Activated B cell treated with CpG ODN at 0.5 μM for 24 hours (primary cell): ENCODE data around the gene SEC16B. TPM values are rescaled to one million over a fixed set of nuclear protein-coding genes. Genes with fewer than 3 reads are reported as not detected.

Source experiments
- ATAC-seq: fragments of 200-7000 bp; cut with Tn5 transposase; one replicate; pipeline ENCODE4 v1.10.0; 2021; ENCODE audit warnings: low read depth, mild to moderate bottlenecking, moderate library complexity
- CTCF ChIA-PET: fragments of 350-600 bp; sonication (Branson Sonifier 250); formaldehyde crosslinking; loops from one replicate; lab custom pipeline; 2021; ENCODE audit warnings: antibody characterized with exemption; lab: Charles Lee
- POLR2A ChIA-PET: fragments of 350-600 bp; sonication (Branson Sonifier 250); formaldehyde crosslinking; loops from one replicate; lab custom pipeline; 2021; ENCODE audit warnings: antibody characterized with exemption; lab: Charles Lee
- DNase-seq: peaks from one replicate; pipeline ENCODE4 v3.0.0; 2022
- H3K27ac Mint-ChIP-seq: one replicate; pipeline ENCODE4 v1.8.0; 2020; ENCODE audit warnings: mixed read lengths
- H3K27me3 Mint-ChIP-seq: one replicate; pipeline ENCODE4 v1.8.0; 2021; ENCODE audit warnings: mixed read lengths
- H3K36me3 Mint-ChIP-seq: one replicate; pipeline ENCODE4 v1.8.0; 2021; ENCODE audit warnings: low read depth, mixed read lengths
- H3K4me1 Mint-ChIP-seq: one replicate; pipeline ENCODE4 v1.8.0; 2021; ENCODE audit warnings: mixed read lengths
- H3K4me3 Mint-ChIP-seq: one replicate; pipeline ENCODE4 v1.8.0; 2020; ENCODE audit warnings: mild to moderate bottlenecking, mixed read lengths
- H3K9me3 Mint-ChIP-seq: one replicate; pipeline ENCODE4 v1.8.0; 2020; ENCODE audit warnings: mixed read lengths
- intact Hi-C: fragments of 100-400 bp; cut with micrococcal nuclease; formaldehyde crosslinking; loops from one replicate; pipeline ENCODE4 v1.15.1; 2024
- total RNA-seq: library from RNA; stranded (reverse); gene quantifications from 2 replicates; pipeline ENCODE4 v1.2.3, GENCODE V29; 2022
- TF ChIP-seq, protein P1 (sequence below): fragments of 200-600 bp; IDR thresholded peaks from one replicate; pipeline ENCODE4 v1.8.0; 2022; ENCODE audit warnings: antibody characterized with exemption, mild to moderate bottlenecking

SEC16B gene
- total RNA-seq, 1 donor from 2014 or later, result not detected

DNA sequence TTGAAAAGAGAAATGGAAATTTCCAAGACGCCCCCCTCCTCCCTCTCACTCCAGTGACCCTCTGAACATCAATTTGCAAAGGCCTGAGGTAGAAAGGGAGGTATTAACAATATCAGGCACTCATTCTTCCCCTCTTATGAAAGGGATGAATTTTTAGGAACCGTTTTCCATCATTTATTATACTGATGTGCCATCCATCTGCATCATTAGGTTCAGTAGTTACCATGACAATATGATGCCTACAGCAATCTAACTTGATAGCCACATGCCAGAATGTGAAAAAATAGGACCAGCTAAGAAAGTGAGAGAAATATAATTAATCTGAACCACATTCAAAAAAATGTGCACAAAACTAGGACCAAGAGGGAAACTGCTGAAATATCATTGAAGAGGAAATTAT is 40.9 kb downstream of the SEC16B start:
- TF ChIP-seq, protein P1, sequence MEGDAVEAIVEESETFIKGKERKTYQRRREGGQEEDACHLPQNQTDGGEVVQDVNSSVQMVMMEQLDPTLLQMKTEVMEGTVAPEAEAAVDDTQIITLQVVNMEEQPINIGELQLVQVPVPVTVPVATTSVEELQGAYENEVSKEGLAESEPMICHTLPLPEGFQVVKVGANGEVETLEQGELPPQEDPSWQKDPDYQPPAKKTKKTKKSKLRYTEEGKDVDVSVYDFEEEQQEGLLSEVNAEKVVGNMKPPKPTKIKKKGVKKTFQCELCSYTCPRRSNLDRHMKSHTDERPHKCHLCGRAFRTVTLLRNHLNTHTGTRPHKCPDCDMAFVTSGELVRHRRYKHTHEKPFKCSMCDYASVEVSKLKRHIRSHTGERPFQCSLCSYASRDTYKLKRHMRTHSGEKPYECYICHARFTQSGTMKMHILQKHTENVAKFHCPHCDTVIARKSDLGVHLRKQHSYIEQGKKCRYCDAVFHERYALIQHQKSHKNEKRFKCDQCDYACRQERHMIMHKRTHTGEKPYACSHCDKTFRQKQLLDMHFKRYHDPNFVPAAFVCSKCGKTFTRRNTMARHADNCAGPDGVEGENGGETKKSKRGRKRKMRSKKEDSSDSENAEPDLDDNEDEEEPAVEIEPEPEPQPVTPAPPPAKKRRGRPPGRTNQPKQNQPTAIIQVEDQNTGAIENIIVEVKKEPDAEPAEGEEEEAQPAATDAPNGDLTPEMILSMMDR, result no peak
- H3K4me3 Mint-ChIP-seq, result no peak overlapping the region
- intact Hi-C loops, result no loop called here
- H3K9me3 Mint-ChIP-seq, result no peaks in the 10 kb centered on the region
- no peak for ATAC-seq
- POLR2A ChIA-PET, result no interaction called here
- DNase-seq, result no peak
- H3K4me1 Mint-ChIP-seq, result no peaks in the 10 kb centered on the region
- CTCF ChIA-PET, result no interaction called here
- no peak overlapping the region for H3K27ac Mint-ChIP-seq
- H3K36me3 Mint-ChIP-seq, result no peaks in the 10 kb centered on the region
- no peaks in the 10 kb centered on the region for H3K27me3 Mint-ChIP-seq

GRCh38 chr1:177928194-177928593 is 41.7 kb downstream of the SEC16B start:
- H3K9me3 Mint-ChIP-seq, result no peaks in the 10 kb centered on the region
- CTCF ChIA-PET, result no interaction called here
- intact Hi-C loops, result no loop called here
- H3K4me1 Mint-ChIP-seq, result no peaks in the 10 kb centered on the region
- TF ChIP-seq, protein P1, result no peak
- no peaks in the 10 kb centered on the region for H3K27me3 Mint-ChIP-seq
- DNase-seq (no peak), ATAC-seq (no peak)
- H3K36me3 Mint-ChIP-seq, result no peaks in the 10 kb centered on the region
- POLR2A ChIA-PET, result no interaction called here
- H3K4me3 Mint-ChIP-seq, result no peak overlapping the region
- H3K27ac Mint-ChIP-seq, result no peak overlapping the region

GRCh38 chr1:177927021-177927596 is 42.7 kb downstream of the SEC16B start:
- ATAC-seq (no peak), DNase-seq (no peak)
- Mint-ChIP-seq H3K4me1 (no peaks in the 10 kb centered on the region), H3K4me3 (no peak overlapping the region), H3K36me3 (no peaks in the 10 kb centered on the region), H3K9me3 (no peaks in the 10 kb centered on the region), H3K27me3 (no peaks in the 10 kb centered on the region), H3K27ac (no peak overlapping the region)
- intact Hi-C loops, result no loop called here
- ChIA-PET CTCF (no interaction called here), POLR2A (no interaction called here)
- TF ChIP-seq, protein P1, result no peak

- Mint-ChIP-seq H3K4me3 (no peak overlapping the region), H3K4me1 (no peaks in the 10 kb centered on the region), H3K36me3 (no peaks in the 10 kb centered on the region), H3K27ac (no peak overlapping the region), H3K27me3 (no peaks in the 10 kb centered on the region), H3K9me3 (no peaks in the 10 kb centered on the region)
- ChIA-PET CTCF (no interaction called here), POLR2A (no interaction called here)
- no peak for DNase-seq
- ATAC-seq, result no peak
- intact Hi-C loops, result no loop called here
- TF ChIP-seq, protein P1, result no peak
These were observed 43.7 kb downstream of the SEC16B start for GRCh38 chr1:177926201-177926600.

DNA sequence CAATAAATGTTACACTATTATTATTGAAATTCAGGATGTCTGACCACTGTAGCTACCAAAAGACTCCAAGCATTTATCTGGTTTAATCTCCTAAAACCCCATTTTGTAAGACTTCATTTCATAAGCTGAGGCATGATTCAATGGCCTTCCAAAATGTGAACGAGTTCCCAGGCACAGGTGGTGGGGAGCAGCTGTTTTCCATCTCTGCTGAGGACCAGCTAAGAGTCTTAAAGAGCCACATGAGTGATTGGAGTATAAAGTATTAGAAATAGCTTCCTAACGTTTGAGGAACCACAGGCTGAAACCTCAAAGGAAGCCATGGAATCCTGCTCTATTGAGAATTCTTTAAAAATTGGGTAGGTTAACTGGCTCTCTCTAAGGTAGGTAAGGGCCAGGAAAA is 44.9 kb downstream of the SEC16B start:
- H3K36me3 Mint-ChIP-seq, result no peaks in the 10 kb centered on the region
- no peak overlapping the region for H3K27ac Mint-ChIP-seq
- no peaks in the 10 kb centered on the region for H3K9me3 Mint-ChIP-seq
- ATAC-seq (no peak), DNase-seq (no peak)
- no peaks in the 10 kb centered on the region for H3K4me1 Mint-ChIP-seq
- TF ChIP-seq, protein P1, result no peak
- intact Hi-C loops, result no loop called here
- POLR2A ChIA-PET, result no interaction called here
- H3K27me3 Mint-ChIP-seq, result no peaks in the 10 kb centered on the region
- CTCF ChIA-PET, result no interaction called here
- H3K4me3 Mint-ChIP-seq, result no peak overlapping the region
